Esophagus muscularis mucosa (tissue), 4 donors: ENCODE measurements around the gene PLB1. TPM values are rescaled to one million over a fixed set of nuclear protein-coding genes. Genes with fewer than 3 reads are reported as not detected.

Experiments
- DNase-seq: peaks from one replicate; pipeline ENCODE4 v3.0.0-alpha.2; 2017; ENCODE audit errors: extremely low spot score
- H3K27ac ChIP-seq, 4 donors: fragments of 200-600 bp; sonication (generic); replicated peaks in 1 of 4; 1 replicate in 3 of 4; 2 replicates in 1 of 4; pipeline ENCODE4 v1.5.1; 2016 to 2019; ENCODE audit warnings: mild to moderate bottlenecking in 1 of 4
- H3K27me3 ChIP-seq, 4 donors: fragments of 200-600 bp; sonication (generic); one replicate each; pipeline versions ENCODE4 v1.5.1 to v1.6.0; 2016 to 2019
- H3K36me3 ChIP-seq, 4 donors: fragments of 200-600 bp; sonication (generic); one replicate each; pipeline ENCODE4 v1.5.1; 2016 to 2019
- H3K4me1 ChIP-seq, 4 donors: fragments of 200-600 bp; sonication (generic); one replicate each; pipeline ENCODE4 v1.5.1; 2016 to 2019
- H3K4me3 ChIP-seq, 4 donors: fragments of 200-600 bp; sonication (generic); 1 replicate in 2 of 4; 2 replicates in 2 of 4; pipeline ENCODE4 v1.5.1; 2016 to 2019; ENCODE audit warnings: mild to moderate bottlenecking in 4 of 4, moderate library complexity in 1 of 4
- H3K9me3 ChIP-seq, 4 donors: fragments of 200-600 bp; sonication (generic); 1 replicate in 3 of 4; 2 replicates in 1 of 4; pipeline ENCODE4 v1.5.1; 2016 to 2019
- CTCF ChIP-seq, 3 experiments: fragments of 200-600 bp in 2 of 3; fragments of 450-650 bp in 1 of 3; sonication (generic) in 2 of 3; IDR thresholded peaks; one replicate each; pipeline ENCODE4 v1.5.1; 2017 to 2019; ENCODE audit warnings: antibody characterized with exemption in 3 of 3, mild to moderate bottlenecking in 2 of 3, moderate library complexity in 1 of 3
- EP300 ChIP-seq: sonication (generic); formaldehyde crosslinking; IDR thresholded peaks from one replicate; pipeline ENCODE4 v1.6.1; 2017; ENCODE audit warnings: antibody characterized with exemption
- POLR2A ChIP-seq: fragments of 450-650 bp; IDR thresholded peaks from one replicate; pipeline ENCODE4 v1.6.1; 2017; ENCODE audit warnings: antibody characterized with exemption, moderate library complexity, mild to moderate bottlenecking, low read depth
- POLR2AphosphoS5 ChIP-seq, 2 donors: sonication (generic); formaldehyde crosslinking; IDR thresholded peaks; one replicate each; pipeline ENCODE4 v1.6.1; 2017; ENCODE audit warnings: antibody characterized with exemption in 2 of 2
- WGBS: methylation state at CpG from one replicate; pipeline ENCODE4 v1.1.5; 2018; 5-methylcytosine and 5-hydroxymethylcytosine counted together
- intact Hi-C: fragments of 100-400 bp; cut with DNase I; formaldehyde crosslinking; loops from one replicate; pipeline ENCODE4 v1.15.1; 2023
- total RNA-seq, 4 donors: library from RNA; depleted of rRNA; stranded (reverse); fragments of >200 nt; gene quantifications; one replicate each; pipeline versions ENCODE4 v1.1.0 to v1.2.1, GENCODE V29; 2016

Gene PLB1
- total RNA-seq, 4 donors from 2014 or later: 2.5 to 11.1 (median 7.7) TPM

- H3K4me3 ChIP-seq: no peak overlapping the region
- peak overlapping the region; percentile 31 to 94 (median 69) for H3K27ac ChIP-seq
- intact Hi-C loops: no loop called here
- WGBS: 82% methylated on average over 2 of the region's 3 CpGs
- no peak for DNase-seq
- H3K9me3 ChIP-seq: no peaks in the 10 kb centered on the region
- H3K4me1 ChIP-seq: peaks cover 27 to 60% (median 56%) of the 10 kb centered on the region in 4 donors
- H3K27me3 ChIP-seq: no peaks in the 10 kb centered on the region
- H3K36me3 ChIP-seq: no peaks in the 10 kb centered on the region
- no peak for TF ChIP-seq POLR2A
- no peak for TF ChIP-seq POLR2AphosphoS5 (IDR thresholded peaks at IDR 0.05)
- no peak for TF ChIP-seq EP300
- TF ChIP-seq CTCF (IDR thresholded peaks at IDR 0.05): no peak
Observed at GRCh38 chr2:28602751-28603639, 107.1 kb downstream of the PLB1 start.

GRCh38 chr2:28603821-28604220, 108.0 kb downstream of the PLB1 start:
- intact Hi-C loops: no loop called here
- Histone ChIP-seq H3K9me3 (no peaks in the 10 kb centered on the region), H3K36me3 (no peaks in the 10 kb centered on the region), H3K4me3 (no peak overlapping the region), H3K4me1 (peaks cover 27 to 60% (median 56%) of the 10 kb centered on the region in 4 donors), H3K27me3 (no peaks in the 10 kb centered on the region), H3K27ac (peak overlapping the region; percentile 29 to 93 (median 38))
- no peak for DNase-seq
- 93% methylated on average over 10 of the region's 10 CpGs for WGBS
- no peak for TF ChIP-seq POLR2A
- TF ChIP-seq POLR2AphosphoS5 (IDR thresholded peaks at IDR 0.05): no peak
- TF ChIP-seq EP300: no peak
- no peak for TF ChIP-seq CTCF (IDR thresholded peaks at IDR 0.05)

- H3K4me3 ChIP-seq: no peak overlapping the region
- no peaks in the 10 kb centered on the region for H3K9me3 ChIP-seq
- 91% methylated on average over 3 of the region's 9 CpGs for WGBS
- TF ChIP-seq POLR2AphosphoS5 (IDR thresholded peaks at IDR 0.05): no peak
- no peak for TF ChIP-seq CTCF (IDR thresholded peaks at IDR 0.05)
- no peak for TF ChIP-seq EP300
- no peak for TF ChIP-seq POLR2A
- H3K27ac ChIP-seq: peak overlapping the region in 3 of 4 donors; percentile 84 to 94 (median 93)
- intact Hi-C loops: no loop called here
- peaks cover 28 to 60% (median 56%) of the 10 kb centered on the region in 4 donors for H3K4me1 ChIP-seq
- no peaks in the 10 kb centered on the region for H3K36me3 ChIP-seq
- no peak for DNase-seq
- H3K27me3 ChIP-seq: no peaks in the 10 kb centered on the region
Observed at GRCh38 chr2:28604284-28604843, 108.5 kb downstream of the PLB1 start.

GRCh38 chr2:28606986-28607441, 111.2 kb downstream of the PLB1 start:
- TF ChIP-seq POLR2AphosphoS5 (IDR thresholded peaks at IDR 0.05) (peak; percentile 77 to 92), EP300 (peak; percentile 25), POLR2A (no peak), CTCF (IDR thresholded peaks at IDR 0.05) (peak; percentile 18 to 54 (median 33))

More at GRCh38 chr2:28606986-28607441, 111.2 kb downstream of the PLB1 start:
- Histone ChIP-seq H3K27me3 (no peaks in the 10 kb centered on the region), H3K27ac (peak overlapping the region; percentile 84 to 96 (median 94)), H3K9me3 (no peaks in the 10 kb centered on the region), H3K4me1 (peaks cover 28 to 69% (median 61%) of the 10 kb centered on the region in 4 donors), H3K36me3 (no peaks in the 10 kb centered on the region), H3K4me3 (no peak overlapping the region)
- no peak for DNase-seq
- 35% methylated on average over 5 of the region's 5 CpGs for WGBS
- intact Hi-C loops: no loop called here
